ENCODE measurements around the gene MPIG6B.

Gene MPIG6B

GRCh38 chr6:31713465-31713864 is 9.7 kb upstream of the MPIG6B start:
- in situ Hi-C loops (cut with MboI; ENCODE audit: low pct_unique_long_range_greater_than_20kb, low sequenced_read_pairs, unreplicated experiment), result no loop called here
- DNase-seq (ENCODE audit: low spot score), result no peak
- TF ChIP-seq, protein P1, sequence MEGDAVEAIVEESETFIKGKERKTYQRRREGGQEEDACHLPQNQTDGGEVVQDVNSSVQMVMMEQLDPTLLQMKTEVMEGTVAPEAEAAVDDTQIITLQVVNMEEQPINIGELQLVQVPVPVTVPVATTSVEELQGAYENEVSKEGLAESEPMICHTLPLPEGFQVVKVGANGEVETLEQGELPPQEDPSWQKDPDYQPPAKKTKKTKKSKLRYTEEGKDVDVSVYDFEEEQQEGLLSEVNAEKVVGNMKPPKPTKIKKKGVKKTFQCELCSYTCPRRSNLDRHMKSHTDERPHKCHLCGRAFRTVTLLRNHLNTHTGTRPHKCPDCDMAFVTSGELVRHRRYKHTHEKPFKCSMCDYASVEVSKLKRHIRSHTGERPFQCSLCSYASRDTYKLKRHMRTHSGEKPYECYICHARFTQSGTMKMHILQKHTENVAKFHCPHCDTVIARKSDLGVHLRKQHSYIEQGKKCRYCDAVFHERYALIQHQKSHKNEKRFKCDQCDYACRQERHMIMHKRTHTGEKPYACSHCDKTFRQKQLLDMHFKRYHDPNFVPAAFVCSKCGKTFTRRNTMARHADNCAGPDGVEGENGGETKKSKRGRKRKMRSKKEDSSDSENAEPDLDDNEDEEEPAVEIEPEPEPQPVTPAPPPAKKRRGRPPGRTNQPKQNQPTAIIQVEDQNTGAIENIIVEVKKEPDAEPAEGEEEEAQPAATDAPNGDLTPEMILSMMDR (IDR thresholded peaks at IDR 0.05; ENCODE audit: extremely low read depth, insufficient read depth, missing control alignments), result no peak

DNA sequence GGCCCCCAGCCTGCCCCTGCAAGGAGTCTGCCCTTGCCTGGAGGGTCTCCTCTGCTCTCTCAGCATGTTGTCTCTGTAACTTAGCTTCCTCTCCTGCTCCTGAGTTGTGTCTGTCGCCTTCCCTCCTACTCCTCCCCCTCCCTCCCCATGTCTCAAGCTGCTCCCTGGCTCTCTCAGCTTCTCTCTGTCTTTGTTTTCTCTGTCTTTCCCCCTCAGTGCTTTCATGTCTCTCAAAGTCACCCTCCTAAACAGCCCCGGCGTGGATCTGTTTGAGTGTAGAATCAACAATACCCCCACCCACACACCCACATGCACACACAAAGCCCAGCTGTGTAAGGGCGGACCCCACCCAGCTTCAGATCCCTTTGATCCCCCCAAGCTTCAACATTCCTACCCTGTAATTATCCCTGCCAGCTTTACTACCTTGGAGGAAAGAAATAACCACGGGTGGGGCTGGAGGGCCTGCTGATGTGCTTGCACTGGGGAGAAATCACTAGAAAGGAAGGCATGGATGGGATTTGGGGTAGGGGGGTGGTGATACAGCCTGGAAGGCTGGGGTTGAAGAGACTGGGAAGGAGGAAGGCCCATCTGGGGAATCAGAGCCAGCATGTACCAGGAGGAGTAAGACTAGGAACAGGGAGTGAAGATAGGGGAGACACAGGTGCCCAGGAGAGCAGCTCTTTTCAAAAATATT is 9.0 kb upstream of the MPIG6B start:
- in situ Hi-C loops (cut with MboI; ENCODE audit: low pct_unique_long_range_greater_than_20kb, low sequenced_read_pairs, unreplicated experiment), result no loop called here
- DNase-seq (ENCODE audit: low spot score), result no peak
- TF ChIP-seq, protein P1 (IDR thresholded peaks at IDR 0.05; ENCODE audit: extremely low read depth, insufficient read depth, missing control alignments), result no peak

- no peak for DNase-seq (ENCODE audit: low spot score)
- TF ChIP-seq, protein P1 (IDR thresholded peaks at IDR 0.05; ENCODE audit: extremely low read depth, insufficient read depth, missing control alignments), result no peak
- in situ Hi-C loops (cut with MboI; ENCODE audit: low pct_unique_long_range_greater_than_20kb, low sequenced_read_pairs, unreplicated experiment), result no loop called here
These were observed 7.9 kb upstream of the MPIG6B start, which contains the start of gene LY6G6D for GRCh38 chr6:31715022-31715958. Gene LY6G6D (plus strand): TSS chr6:31715348. CDS start chr6:31715356, 8 bp downstream.

- TF ChIP-seq, protein P1 (IDR thresholded peaks at IDR 0.05; ENCODE audit: extremely low read depth, insufficient read depth, missing control alignments), result no peak
- in situ Hi-C loops (cut with MboI; ENCODE audit: low pct_unique_long_range_greater_than_20kb, low sequenced_read_pairs, unreplicated experiment), result no loop called here
- no peak for DNase-seq (ENCODE audit: low spot score)
These were observed 5.5 kb upstream of the MPIG6B start for GRCh38 chr6:31717499-31718222.

- no peak for DNase-seq (ENCODE audit: low spot score)
- TF ChIP-seq, protein P1 (IDR thresholded peaks at IDR 0.05; ENCODE audit: extremely low read depth, insufficient read depth, missing control alignments), result no peak
- in situ Hi-C loops (cut with MboI; ENCODE audit: low pct_unique_long_range_greater_than_20kb, low sequenced_read_pairs, unreplicated experiment), result no loop called here
These were observed 4.9 kb upstream of the MPIG6B start for GRCh38 chr6:31718265-31718664.

GRCh38 chr6:31719001-31719400 is 4.2 kb upstream of the MPIG6B start:
- in situ Hi-C loops (cut with MboI; ENCODE audit: low pct_unique_long_range_greater_than_20kb, low sequenced_read_pairs, unreplicated experiment), result no loop called here
- no peak for DNase-seq (ENCODE audit: low spot score)
- TF ChIP-seq, protein P1 (IDR thresholded peaks at IDR 0.05; ENCODE audit: extremely low read depth, insufficient read depth, missing control alignments), result no peak

Data from GM13977 (cell line).